HG03354 (cell line): ENCODE measurements around the gene IL11.

ENCODE experiments used
- ATAC-seq: cut with Tn5 transposase; IDR thresholded peaks from one replicate; pipeline ENCODE4 v1.9.1; 2021; ENCODE audit warnings: mild to moderate bottlenecking; ENCODE audit not compliant: unreplicated experiment, poor library complexity, severe bottlenecking

IL11 gene

DNA sequence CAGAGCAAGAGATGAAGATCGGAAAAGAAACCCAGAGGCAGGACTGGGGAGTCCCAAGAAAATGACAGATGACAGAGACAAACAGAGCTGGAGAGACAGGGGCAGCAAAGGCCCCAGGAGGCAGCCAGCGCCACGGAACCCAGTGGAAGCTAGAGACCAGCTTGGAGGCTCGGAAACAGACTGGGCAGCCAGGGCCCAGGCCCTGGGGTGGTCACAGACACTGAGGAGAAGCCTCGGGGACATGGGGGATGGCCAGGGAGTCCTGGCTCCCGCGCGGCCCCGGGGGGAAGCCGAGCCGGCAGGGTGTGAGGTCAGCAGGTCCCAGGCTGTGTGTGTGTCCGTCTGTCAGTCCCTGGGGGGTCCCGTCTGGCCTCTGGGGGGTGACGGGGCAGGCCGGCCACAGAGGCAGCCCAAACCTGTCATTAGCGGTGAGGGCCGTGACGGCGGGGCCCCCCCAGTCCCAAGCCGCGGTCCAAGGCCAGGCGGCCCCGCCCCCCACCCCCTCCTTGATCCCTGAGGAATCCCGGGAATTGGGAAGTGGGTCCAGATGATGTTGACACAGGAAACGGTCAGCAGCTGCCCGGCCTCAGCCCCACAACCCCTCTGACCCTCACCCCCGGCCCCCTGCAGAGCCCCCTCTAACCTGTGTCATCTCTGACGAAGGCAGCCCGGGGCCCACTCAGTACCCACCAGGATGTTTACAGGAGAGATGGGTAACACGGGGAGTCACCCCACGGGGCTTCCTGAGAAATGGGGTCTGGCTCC is 3.9 kb upstream of the IL11 start:
- ATAC-seq = no peak

- no peak for ATAC-seq
Observed at GRCh38 chr19:55373306-55373992, 3.2 kb upstream of the IL11 start.

- no peak for ATAC-seq
Observed at GRCh38 chr19:55372316-55373081, 2.2 kb upstream of the IL11 start.

DNA sequence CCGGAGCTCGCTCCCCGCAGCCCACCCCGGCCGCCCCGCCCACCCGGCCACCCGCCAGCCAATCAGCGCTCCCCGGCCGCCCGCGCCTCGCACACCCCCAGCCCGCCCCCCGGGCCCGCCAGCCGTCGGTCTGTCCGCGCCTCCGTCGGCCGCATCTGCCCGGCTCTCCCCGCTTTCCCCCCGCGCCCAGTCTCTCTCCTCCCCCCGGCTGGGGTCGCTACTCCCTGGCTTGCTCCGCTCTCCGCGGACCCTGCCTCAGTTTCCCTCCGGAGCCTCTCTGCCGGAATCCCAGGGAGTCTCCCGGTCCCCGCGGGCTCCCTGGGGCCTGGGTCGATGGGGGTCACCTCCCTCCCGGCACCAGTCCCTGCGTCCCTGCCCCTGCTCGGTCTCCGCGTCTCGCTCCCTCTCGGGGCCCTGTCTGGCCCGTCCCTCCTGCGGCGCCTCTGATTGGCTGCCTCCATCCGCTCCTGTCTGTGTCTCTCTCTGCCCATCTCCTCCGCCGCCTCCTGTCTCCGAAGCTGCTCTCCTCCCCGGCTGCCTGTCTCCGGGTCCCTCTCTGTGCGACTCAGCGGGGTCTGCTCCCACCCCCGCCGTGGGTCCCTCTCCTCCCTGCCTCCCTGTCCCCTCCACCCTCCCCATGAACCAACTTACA is 484 bp downstream of the IL11 start:
- no peak for ATAC-seq

DNA sequence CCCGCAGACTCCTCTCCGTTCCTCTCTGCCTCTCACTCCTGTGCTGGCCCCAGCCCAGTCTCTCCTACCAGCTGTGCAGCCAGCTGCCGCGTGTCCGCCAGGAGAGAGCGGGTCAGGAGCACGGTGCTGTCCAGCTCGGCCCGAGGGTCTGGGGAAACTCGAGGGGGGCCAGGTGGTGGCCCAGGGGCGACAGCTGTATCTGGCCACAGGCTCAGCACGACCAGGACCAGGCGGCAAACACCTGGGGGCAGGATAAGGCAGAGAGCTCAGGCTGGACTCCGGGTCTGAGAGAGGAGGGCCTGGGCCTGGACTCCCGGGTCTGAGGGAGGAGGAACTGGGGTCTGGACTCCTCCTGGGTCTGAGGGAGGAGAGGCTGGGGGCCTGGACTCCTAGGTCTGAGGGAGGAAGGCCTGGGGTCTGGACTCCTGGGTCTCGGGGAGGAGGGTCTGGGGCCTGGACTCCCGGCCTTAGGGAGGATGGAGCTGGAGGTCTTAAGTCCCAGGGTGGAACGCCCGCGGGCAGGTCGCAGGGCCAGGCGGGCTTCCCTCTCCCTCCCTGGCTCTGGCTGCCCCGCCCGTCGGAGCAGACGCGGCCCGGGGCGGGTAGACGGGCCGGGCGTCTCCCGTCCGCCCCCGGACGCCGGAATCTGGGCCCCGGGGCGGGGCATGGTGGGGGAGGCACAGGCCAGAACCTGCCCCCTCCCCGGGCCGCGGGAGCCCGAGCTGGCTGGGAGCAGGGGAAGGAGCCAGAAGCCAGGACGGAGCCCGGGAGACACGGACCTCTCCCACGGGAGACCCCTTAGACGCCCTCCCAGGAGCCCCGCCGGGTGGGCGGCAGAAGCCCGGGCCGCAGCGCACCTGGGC is 1.3 kb downstream of the IL11 start:
- ATAC-seq = no peak

DNA sequence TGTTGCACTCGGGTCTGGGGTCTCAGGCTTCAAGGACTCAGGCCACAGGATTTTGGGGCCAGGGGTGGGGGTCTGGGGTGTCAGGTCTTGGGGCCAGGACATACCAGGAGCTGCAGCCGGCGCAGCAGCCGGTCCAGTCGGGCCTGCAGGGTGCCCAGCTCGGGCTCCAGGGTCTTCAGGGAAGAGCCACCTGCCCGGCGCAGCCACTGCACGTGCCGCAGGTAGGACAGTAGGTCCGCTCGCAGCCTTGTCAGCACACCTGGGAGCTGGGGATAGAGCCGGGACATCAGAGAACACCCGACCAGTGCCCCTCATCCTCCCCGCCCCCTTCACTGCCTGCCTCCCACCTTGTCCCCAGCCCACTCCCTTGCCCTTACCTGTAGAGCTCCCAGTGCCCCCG is 2.2 kb downstream of the IL11 start:
- no peak for ATAC-seq

- no peak for ATAC-seq
Observed at GRCh38 chr19:55366790-55367189, 3.5 kb downstream of the IL11 start.

- no peak for ATAC-seq
Observed at GRCh38 chr19:55365964-55366363, 4.3 kb downstream of the IL11 start.

DNA sequence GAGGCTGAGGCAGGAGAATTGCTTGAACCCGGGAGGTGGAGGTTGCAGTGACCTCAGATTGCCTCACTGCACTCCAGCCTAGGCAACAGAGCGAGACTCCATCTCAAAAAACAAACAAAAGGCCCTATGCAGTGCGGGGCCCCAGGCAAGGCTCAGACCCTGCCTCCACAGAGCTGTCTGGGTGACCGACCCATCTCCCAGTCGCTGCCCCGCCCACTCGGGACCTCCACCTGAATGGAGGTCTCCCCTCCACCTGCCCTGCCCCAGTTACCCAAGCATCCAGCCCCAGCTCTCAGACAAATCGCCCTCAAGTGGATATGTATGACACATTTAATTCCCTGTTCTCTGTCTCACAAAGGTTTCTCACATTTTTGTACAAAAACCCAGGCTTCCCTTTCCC is 5.0 kb downstream of the IL11 start:
- no peak for ATAC-seq

- ATAC-seq = no peak
Observed at GRCh38 chr19:55362990-55363716, 7.1 kb downstream of the IL11 start, which contains the start of gene GARIN5B. GARIN5B (minus strand) TSS chr19:55363260; CDS start chr19:55363066, 194 bp downstream.

GRCh38 chr19:55362174-55362989 is 7.9 kb downstream of the IL11 start:
- ATAC-seq = no peak

GRCh38 chr19:55360902-55361301 is 9.4 kb downstream of the IL11 start:
- ATAC-seq = no peak

- ATAC-seq = no peak
Observed at GRCh38 chr19:55358943-55359908, 11.0 kb downstream of the IL11 start.

DNA sequence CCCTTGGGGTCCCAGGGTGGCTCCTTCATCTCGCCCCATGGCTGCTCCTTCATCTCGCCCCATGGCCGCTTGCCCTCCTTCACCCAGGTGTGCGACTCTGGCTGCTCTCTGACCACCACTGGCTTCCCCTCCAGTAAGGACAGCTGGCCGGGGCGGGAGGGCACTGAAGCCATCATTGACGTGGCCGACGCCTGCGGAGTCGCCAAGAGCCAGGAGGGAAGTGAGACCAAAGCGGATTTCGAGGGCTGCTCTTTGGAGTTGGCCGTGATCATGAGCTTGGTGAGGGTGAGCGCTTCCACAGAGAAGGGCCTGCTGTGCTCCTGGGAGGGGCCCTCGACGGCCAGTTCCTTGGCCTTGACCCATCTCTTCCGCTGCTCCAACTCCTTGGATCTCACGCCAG is 11.8 kb downstream of the IL11 start:
- no peak for ATAC-seq

- ATAC-seq = no peak
Observed at GRCh38 chr19:55355213-55355821, 14.9 kb downstream of the IL11 start.

- no peak for ATAC-seq
Observed at GRCh38 chr19:55354698-55355212, 15.5 kb downstream of the IL11 start, which contains the start of gene COX6B2. COX6B2 (minus strand) TSS chr19:55354719; CDS start chr19:55354521, 198 bp downstream.
